ENCODE results near the gene MACROH2A1.

Gene MACROH2A1

DNA sequence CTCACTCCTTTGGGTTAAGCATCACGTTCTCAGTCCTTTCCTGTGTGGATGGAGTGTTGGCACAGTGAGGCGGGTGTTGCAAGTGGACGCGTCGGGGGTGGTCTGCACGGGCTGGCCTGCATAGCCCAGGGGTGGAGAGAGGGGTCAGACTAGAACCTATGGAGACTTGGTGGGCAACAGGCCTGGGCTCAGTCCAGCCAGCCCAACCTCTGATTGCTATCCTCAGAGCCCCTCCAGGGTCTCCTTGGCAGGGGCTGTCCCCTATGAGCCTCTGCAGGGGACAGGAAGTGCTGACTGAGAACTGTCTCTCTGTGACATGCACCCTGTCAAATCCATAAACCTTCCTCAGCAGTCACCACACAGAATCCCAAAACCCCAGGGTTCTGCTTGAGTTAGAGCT is 45.9 kb upstream of the MACROH2A1 start:
- DNase-seq (ENCODE audit: low spot score) = no peak

DNA sequence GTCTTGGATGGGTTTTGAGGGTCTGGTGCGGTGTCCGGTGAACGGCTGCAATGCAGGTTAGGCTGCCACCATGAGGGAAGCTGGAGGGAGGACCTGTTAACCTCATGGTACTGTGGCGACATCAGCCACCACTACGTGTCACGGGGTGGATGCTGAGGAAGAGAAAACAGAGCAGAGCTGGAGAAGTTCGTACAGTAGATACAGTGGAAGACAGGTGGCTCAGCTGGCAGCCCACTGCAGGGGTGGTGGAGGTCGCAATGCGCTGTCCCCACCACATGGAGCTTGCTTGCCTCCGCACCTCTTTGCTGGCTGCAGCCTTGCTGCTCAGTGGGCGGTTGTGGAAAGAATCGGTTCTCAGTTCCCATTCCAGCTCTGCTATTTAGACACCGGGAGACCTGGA is 45.3 kb upstream of the MACROH2A1 start:
- no peak for DNase-seq (ENCODE audit: low spot score)
- TF ChIP-seq, protein P1, sequence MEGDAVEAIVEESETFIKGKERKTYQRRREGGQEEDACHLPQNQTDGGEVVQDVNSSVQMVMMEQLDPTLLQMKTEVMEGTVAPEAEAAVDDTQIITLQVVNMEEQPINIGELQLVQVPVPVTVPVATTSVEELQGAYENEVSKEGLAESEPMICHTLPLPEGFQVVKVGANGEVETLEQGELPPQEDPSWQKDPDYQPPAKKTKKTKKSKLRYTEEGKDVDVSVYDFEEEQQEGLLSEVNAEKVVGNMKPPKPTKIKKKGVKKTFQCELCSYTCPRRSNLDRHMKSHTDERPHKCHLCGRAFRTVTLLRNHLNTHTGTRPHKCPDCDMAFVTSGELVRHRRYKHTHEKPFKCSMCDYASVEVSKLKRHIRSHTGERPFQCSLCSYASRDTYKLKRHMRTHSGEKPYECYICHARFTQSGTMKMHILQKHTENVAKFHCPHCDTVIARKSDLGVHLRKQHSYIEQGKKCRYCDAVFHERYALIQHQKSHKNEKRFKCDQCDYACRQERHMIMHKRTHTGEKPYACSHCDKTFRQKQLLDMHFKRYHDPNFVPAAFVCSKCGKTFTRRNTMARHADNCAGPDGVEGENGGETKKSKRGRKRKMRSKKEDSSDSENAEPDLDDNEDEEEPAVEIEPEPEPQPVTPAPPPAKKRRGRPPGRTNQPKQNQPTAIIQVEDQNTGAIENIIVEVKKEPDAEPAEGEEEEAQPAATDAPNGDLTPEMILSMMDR (IDR thresholded peaks at IDR 0.05; ENCODE audit: extremely low read depth, missing control alignments) = no peak

More for the DNA sequence above, 45.9 kb upstream of the MACROH2A1 start:
- TF ChIP-seq, protein P1 (IDR thresholded peaks at IDR 0.05; ENCODE audit: extremely low read depth, missing control alignments) = no peak

DNA sequence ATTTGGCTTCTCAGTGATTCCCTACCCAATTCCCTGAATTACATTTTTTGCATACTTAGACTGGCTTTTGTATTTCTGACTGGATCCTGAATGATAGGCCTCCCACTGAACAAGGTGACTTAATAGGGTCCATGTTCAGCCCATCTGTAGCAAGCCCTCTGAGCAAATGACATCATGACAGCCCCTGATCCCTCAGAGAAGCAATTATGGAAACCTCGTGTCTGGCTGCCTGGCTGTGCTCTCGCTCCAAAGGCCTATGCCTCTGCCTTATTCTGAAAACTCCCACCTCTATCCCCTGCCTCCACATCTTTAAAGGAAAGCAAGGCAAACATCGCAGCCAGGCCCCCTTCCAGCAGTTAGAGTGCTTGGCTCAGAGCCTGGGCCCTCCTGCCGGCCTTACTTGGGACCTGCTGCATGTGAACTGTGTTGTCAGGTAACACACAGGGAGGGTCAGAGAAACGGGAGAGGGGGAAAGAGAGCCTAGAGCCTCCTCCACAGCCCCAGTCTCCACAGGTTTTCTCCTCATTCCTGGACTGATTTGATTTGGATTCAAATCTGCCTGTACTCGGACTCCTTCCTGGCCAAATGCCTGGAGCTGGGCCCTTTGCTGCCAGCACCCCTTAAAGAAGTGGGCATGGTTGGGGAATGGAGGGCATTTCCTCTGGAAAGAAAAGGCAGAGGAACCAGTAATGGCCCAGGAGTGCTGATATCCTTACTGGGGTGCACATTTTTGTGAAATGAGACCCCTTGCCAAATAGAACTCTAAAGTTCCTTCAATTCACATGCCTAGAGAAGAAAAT is 44.3 kb upstream of the MACROH2A1 start:
- no peak for DNase-seq (ENCODE audit: low spot score)
- TF ChIP-seq, protein P1 (IDR thresholded peaks at IDR 0.05; ENCODE audit: extremely low read depth, missing control alignments) = no peak

DNA sequence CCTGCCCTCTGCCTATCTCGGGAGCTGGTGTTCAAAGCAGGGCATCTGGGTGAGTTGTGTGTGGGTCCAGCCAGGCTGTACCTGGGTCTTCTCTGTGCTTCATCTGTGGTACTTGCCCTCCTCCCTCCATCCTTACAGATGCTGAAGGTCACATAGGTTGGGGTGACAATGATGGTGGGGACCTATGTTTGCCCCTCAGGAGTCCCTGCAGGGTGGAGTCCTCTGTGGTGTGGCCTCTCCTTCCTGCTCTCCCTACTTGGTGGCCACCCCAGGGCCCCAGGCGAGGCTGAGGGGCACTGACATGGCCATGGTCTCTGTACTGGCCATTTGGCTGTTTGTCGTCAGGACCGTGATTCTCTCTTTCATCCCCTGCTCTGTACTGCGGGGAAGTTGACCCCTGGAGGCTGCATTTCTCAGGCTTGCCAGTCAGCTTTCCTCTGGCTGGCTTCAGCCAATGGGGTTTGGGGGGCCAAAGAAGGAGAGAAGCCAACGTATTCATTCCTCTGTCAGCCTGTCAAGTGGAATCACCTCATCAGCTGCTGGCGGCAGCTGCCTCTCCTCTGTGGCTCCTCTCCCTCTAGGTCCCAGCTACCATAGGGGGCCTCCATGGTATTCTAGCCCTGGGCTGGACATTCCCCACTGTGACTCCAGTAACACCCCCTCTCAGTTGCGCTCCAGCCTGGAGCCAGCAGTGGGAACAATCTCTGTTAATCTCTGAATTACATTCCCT is 43.6 kb upstream of the MACROH2A1 start:
- TF ChIP-seq, protein P1 (IDR thresholded peaks at IDR 0.05; ENCODE audit: extremely low read depth, missing control alignments) = no peak
- DNase-seq (ENCODE audit: low spot score) = no peak

DNA sequence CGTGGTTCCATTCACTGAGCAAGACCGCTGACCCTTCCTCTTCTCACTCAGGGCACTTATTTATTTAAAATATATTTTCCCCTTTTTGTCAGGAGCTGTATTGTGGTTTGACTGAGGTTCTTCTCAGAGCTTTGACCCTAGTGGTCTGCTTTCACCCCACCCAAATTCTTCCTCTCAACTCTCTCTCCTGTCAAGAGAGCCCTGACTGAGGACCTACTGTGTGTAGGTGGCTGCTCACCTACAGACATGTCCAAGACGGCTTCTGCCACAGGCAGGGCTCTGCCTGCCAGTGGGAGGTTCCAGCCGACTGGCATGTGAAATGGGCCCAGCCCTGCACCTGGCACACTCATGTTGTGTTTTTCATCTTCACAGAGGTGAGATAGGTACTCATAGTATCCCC is 42.9 kb upstream of the MACROH2A1 start:
- DNase-seq (ENCODE audit: low spot score) = no peak
- TF ChIP-seq, protein P1 (IDR thresholded peaks at IDR 0.05; ENCODE audit: extremely low read depth, missing control alignments) = no peak

DNA sequence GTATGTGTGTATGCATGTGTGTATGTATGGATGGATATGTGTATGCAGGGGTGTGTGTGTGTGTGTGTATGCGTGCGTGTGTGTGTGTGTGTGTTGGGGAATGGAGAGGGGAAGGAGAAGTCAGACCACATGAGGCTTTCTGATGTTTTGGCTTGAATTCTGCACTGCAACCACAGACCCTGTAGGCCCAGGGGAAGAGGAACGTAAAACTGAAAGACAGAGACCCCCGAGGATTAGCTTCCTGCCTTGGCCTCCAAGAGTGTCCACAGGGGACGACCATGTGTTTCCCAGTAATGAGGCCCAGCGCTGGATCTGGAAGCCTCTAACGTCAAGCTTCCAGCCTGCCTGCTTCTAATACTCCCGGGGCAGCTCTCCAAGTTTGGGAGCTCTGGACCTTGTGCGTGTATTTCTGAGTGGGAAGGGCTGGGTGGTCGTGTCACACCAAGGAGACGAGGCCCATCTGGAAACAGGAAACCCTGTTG is 42.4 kb upstream of the MACROH2A1 start:
- TF ChIP-seq, protein P1 (IDR thresholded peaks at IDR 0.05; ENCODE audit: extremely low read depth, missing control alignments) = no peak
- no peak for DNase-seq (ENCODE audit: low spot score)

DNA sequence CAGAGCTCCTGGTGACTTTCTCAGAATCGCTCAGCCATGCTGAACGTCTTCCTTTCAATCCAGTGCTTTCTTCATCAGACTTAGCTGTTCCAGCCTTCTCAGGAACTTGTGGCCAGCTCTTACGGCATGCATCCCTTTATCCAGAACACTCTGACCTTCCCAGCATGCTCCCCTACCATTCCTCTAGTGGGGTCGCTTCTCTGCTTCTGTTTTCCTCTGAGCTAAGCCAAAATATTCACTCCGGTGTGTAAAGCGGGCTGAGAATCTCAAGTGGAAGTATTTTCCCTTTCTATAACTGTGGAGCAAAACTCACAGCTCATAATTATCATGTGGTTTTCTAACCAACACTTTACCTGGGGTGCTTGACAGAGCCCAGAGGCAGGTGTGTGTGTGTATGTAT is 41.9 kb upstream of the MACROH2A1 start:
- no peak for DNase-seq (ENCODE audit: low spot score)

More for the DNA sequence above, 41.9 kb upstream of the MACROH2A1 start:
- TF ChIP-seq, protein P1 (IDR thresholded peaks at IDR 0.05; ENCODE audit: extremely low read depth, missing control alignments) = no peak

Data from GM20000 (cell line).